HL-60 (cell line): ENCODE data around the gene ATP12A.

Experiments
- DNase-seq, 2 experiments: peaks; one replicate each; pipeline ENCODE4 v3.0.0-alpha.2; 2010 to 2020; ENCODE audit warnings: low read depth in 1 of 2, low spot score in 1 of 2
- H3K27ac ChIP-seq: fragments of 250-450 bp; sonication (Bioruptor Pico); replicated peaks from 2 replicates; pipeline ENCODE4 v1.5.1; 2020; ENCODE audit warnings: mild to moderate bottlenecking, moderate library complexity
- H3K27me3 ChIP-seq: fragments of 250-450 bp; sonication (Bioruptor Pico); 2 replicates; pipeline ENCODE4 v1.5.1; 2021; ENCODE audit warnings: mild to moderate bottlenecking, moderate library complexity; ENCODE audit not compliant: insufficient read depth, poor library complexity, severe bottlenecking
- H3K4me3 ChIP-seq: replicated peaks from 2 replicates; pipeline ENCODE4 v1.5.1; 2011; ENCODE audit warnings: mild to moderate bottlenecking, control low read depth, low read length; ENCODE audit not compliant: insufficient read depth
- CTCF ChIP-seq: IDR thresholded peaks from one replicate; pipeline ENCODE4 v1.5.1; 2011; ENCODE audit warnings: low read length, control low read depth, inconsistent platforms; ENCODE audit not compliant: insufficient read depth
- GABPA ChIP-seq: IDR thresholded peaks from 2 replicates; pipeline ENCODE4 v1.6.1; 2012; ENCODE audit warnings: low read depth
- POLR2AphosphoS5 ChIP-seq: IDR thresholded peaks from 2 replicates; pipeline ENCODE4 v1.6.1; 2012; ENCODE audit warnings: low read depth
- REST ChIP-seq: IDR thresholded peaks from 2 replicates; pipeline ENCODE4 v1.6.1; 2012; ENCODE audit warnings: low read depth; ENCODE audit not compliant: insufficient replicate concordance
- SPI1 ChIP-seq: IDR thresholded peaks from 2 replicates; pipeline ENCODE4 v1.6.1; 2012; ENCODE audit warnings: low read depth, mild to moderate bottlenecking, borderline replicate concordance

Gene ATP12A

GRCh38 chr13:24683351-24683750 is 3.1 kb downstream of the ATP12A start:
- no peak for TF ChIP-seq GABPA
- no peak for TF ChIP-seq CTCF
- no peak for TF ChIP-seq POLR2AphosphoS5
- no peak for TF ChIP-seq SPI1
- no peak for TF ChIP-seq REST
- H3K27me3 ChIP-seq: peaks cover 33% of the 10 kb centered on the region

GRCh38 chr13:24683838-24684599 is 3.8 kb downstream of the ATP12A start:
- H3K27me3 ChIP-seq: peaks cover 35% of the 10 kb centered on the region
- no peak overlapping the region for H3K27ac ChIP-seq
- DNase-seq: peak in 1 of 2 experiments; percentile 54
- H3K4me3 ChIP-seq: no peak overlapping the region
- no peak for TF ChIP-seq REST
- TF ChIP-seq SPI1: no peak
- TF ChIP-seq CTCF: peak; percentile 59

More at GRCh38 chr13:24683351-24683750, 3.1 kb downstream of the ATP12A start:
- H3K27ac ChIP-seq: no peak overlapping the region
- H3K4me3 ChIP-seq: no peak overlapping the region
- no peak for DNase-seq

GRCh38 chr13:24684600-24684998 is 4.4 kb downstream of the ATP12A start:
- peaks cover 37% of the 10 kb centered on the region for H3K27me3 ChIP-seq
- H3K27ac ChIP-seq: no peak overlapping the region
- TF ChIP-seq REST: no peak
- no peak overlapping the region for H3K4me3 ChIP-seq
- no peak for DNase-seq
